Neural cell (in vitro differentiated cells): ENCODE results near the gene C10orf95. TPM values are rescaled to one million over a fixed set of nuclear protein-coding genes. Genes with fewer than 3 reads are reported as not detected.

Experiments
- H2AFZ ChIP-seq: fragments of 200-600, 300-800 bp; sonication (generic), shearing (Covaris generic); 2 replicates; pipeline ENCODE4 v1.6.0; 2014; ENCODE audit warnings: low read depth, mild to moderate bottlenecking, antibody characterized with exemption, low read length, moderate library complexity
- H3F3A ChIP-seq: fragments of 200-600 bp; shearing (Covaris generic); 2 replicates; pipeline ENCODE4 v1.6.1; 2016; ENCODE audit warnings: mild to moderate bottlenecking, moderate library complexity, mixed read lengths, antibody characterized with exemption, low read length; ENCODE audit not compliant: insufficient read depth, poor library complexity, severe bottlenecking
- H3K27ac ChIP-seq: fragments of 200-600, 300-800 bp; sonication (generic), shearing (Covaris generic); 2 replicates; pipeline ENCODE4 v1.5.1; 2014; ENCODE audit warnings: mild to moderate bottlenecking, low read length, moderate library complexity
- H3K27me3 ChIP-seq: fragments of 300-800, 200-600 bp; sonication (generic), shearing (Covaris generic); 2 replicates; pipeline ENCODE4 v1.6.0; 2014; ENCODE audit warnings: mild to moderate bottlenecking, low read depth, low read length, moderate library complexity; ENCODE audit not compliant: insufficient read depth
- H3K36me3 ChIP-seq: fragments of 300-800, 200-600 bp; sonication (generic), shearing (Covaris generic); 2 replicates; pipeline ENCODE4 v1.5.1; 2014; ENCODE audit warnings: mild to moderate bottlenecking, antibody characterized with exemption, low read length, moderate library complexity; ENCODE audit not compliant: insufficient read depth
- H3K4me2 ChIP-seq: fragments of 300-800, 200-600 bp; sonication (generic), shearing (Covaris generic); 2 replicates; pipeline ENCODE4 v1.6.0; 2014; ENCODE audit warnings: mild to moderate bottlenecking, low read length
- H3K4me3 ChIP-seq: fragments of 300-800, 200-600 bp; sonication (generic), shearing (Covaris generic); 2 replicates; pipeline ENCODE4 v1.5.1; 2014; ENCODE audit warnings: mild to moderate bottlenecking, low read length, moderate library complexity
- H3K79me2 ChIP-seq: fragments of 200-600 bp; shearing (Covaris generic); replicated peaks from 2 replicates; pipeline ENCODE4 v1.6.0; 2014; ENCODE audit warnings: mild to moderate bottlenecking, low read length, moderate library complexity; ENCODE audit not compliant: insufficient read depth
- H3K9ac ChIP-seq: fragments of 300-800, 200-600 bp; sonication (generic), shearing (Covaris generic); 2 replicates; pipeline ENCODE4 v1.6.1; 2016; ENCODE audit warnings: mild to moderate bottlenecking, low read length, mixed read lengths
- H3K9me2 ChIP-seq: fragments of 200-600 bp; shearing (Covaris generic); 2 replicates; pipeline ENCODE4 v1.6.1; 2016; ENCODE audit warnings: mild to moderate bottlenecking, low read length, mixed read lengths; ENCODE audit not compliant: insufficient read depth
- H3K9me3 ChIP-seq: fragments of 200-600, 300-800 bp; sonication (generic), shearing (Covaris generic); 2 replicates; pipeline ENCODE4 v1.6.1; 2016; ENCODE audit warnings: mild to moderate bottlenecking, mixed run types, low read length, moderate library complexity, mixed read lengths
- H4K20me1 ChIP-seq: fragments of 200-600 bp; shearing (Covaris generic); 2 replicates; pipeline ENCODE4 v1.6.1; 2016; ENCODE audit warnings: mild to moderate bottlenecking, mixed run types; ENCODE audit not compliant: insufficient read depth
- CTCF ChIP-seq: fragments of 450-650 bp; IDR thresholded peaks from 2 replicates; pipeline ENCODE4 v1.5.1; 2014; ENCODE audit warnings: antibody characterized with exemption, mild to moderate bottlenecking, moderate library complexity; ENCODE audit not compliant: poor library complexity, severe bottlenecking
- EP300 ChIP-seq: fragments of 450-650 bp; conservative IDR thresholded peaks from 2 replicates; pipeline ENCODE4 v1.6.1; 2014; ENCODE audit warnings: antibody characterized with exemption, mild to moderate bottlenecking, moderate library complexity; ENCODE audit not compliant: poor library complexity, severe bottlenecking
- EZH2 ChIP-seq: fragments of 200-600, 300-800 bp; shearing (Covaris generic), sonication (generic); IDR thresholded peaks from 2 replicates; pipeline ENCODE4 v1.6.1; 2014; ENCODE audit warnings: antibody characterized with exemption, low read length, borderline replicate concordance, mild to moderate bottlenecking; ENCODE audit not compliant: insufficient read depth, poor library complexity, severe bottlenecking
- MXI1 ChIP-seq: fragments of 450-650 bp; conservative IDR thresholded peaks from 2 replicates; pipeline ENCODE4 v1.6.1; 2014; ENCODE audit warnings: antibody characterized with exemption, mild to moderate bottlenecking; ENCODE audit not compliant: poor library complexity, severe bottlenecking
- POLR2AphosphoS5 ChIP-seq: IDR thresholded peaks from 2 replicates; pipeline ENCODE4 v1.6.1; 2012
- RAD21 ChIP-seq: fragments of 450-650 bp; conservative IDR thresholded peaks from 2 replicates; pipeline ENCODE4 v1.6.1; 2014; ENCODE audit warnings: antibody characterized with exemption, mild to moderate bottlenecking, moderate library complexity
- SMC3 ChIP-seq: fragments of 450-650 bp; conservative IDR thresholded peaks from 2 replicates; pipeline ENCODE4 v1.6.1; 2014; ENCODE audit warnings: antibody characterized with exemption, mild to moderate bottlenecking, moderate library complexity; ENCODE audit not compliant: poor library complexity
- TAF1 ChIP-seq: IDR thresholded peaks from 2 replicates; pipeline ENCODE4 v1.6.1; 2012; ENCODE audit warnings: low read depth
- polyA plus RNA-seq: library from polyadenylated mRNA; depleted of rRNA; stranded (reverse); fragments of >200 nt; gene quantifications from 2 replicates; pipeline ENCODE4 v1.2.3, GENCODE V29; 2014
- TF ChIP-seq, protein P1 (sequence below): IDR thresholded peaks from 2 replicates; pipeline ENCODE4 v1.6.1; 2012; ENCODE audit warnings: borderline replicate concordance

Gene C10orf95
- polyA plus RNA-seq, 1 donor from 2014 or later, result not detected

GRCh38 chr10:102437515-102437914, 13.8 kb downstream of the C10orf95 start:
- Histone ChIP-seq H3K27ac (no peak overlapping the region), H3K27me3 (peaks cover 10% of the 10 kb centered on the region), H3K79me2 (no peaks in the 10 kb centered on the region), H3F3A (no peaks in the 10 kb centered on the region), H3K9me3 (no peaks in the 10 kb centered on the region), H2AFZ (no peak overlapping the region), H4K20me1 (no peaks in the 10 kb centered on the region), H3K9ac (no peak overlapping the region), H3K4me2 (no peak overlapping the region), H3K4me3 (no peak overlapping the region), H3K36me3 (no peaks in the 10 kb centered on the region), H3K9me2 (no peaks in the 10 kb centered on the region)
- TF ChIP-seq RAD21, result no peak
- no peak for TF ChIP-seq EP300
- TF ChIP-seq EZH2, result no peak
- no peak for TF ChIP-seq TAF1
- TF ChIP-seq, protein P1, sequence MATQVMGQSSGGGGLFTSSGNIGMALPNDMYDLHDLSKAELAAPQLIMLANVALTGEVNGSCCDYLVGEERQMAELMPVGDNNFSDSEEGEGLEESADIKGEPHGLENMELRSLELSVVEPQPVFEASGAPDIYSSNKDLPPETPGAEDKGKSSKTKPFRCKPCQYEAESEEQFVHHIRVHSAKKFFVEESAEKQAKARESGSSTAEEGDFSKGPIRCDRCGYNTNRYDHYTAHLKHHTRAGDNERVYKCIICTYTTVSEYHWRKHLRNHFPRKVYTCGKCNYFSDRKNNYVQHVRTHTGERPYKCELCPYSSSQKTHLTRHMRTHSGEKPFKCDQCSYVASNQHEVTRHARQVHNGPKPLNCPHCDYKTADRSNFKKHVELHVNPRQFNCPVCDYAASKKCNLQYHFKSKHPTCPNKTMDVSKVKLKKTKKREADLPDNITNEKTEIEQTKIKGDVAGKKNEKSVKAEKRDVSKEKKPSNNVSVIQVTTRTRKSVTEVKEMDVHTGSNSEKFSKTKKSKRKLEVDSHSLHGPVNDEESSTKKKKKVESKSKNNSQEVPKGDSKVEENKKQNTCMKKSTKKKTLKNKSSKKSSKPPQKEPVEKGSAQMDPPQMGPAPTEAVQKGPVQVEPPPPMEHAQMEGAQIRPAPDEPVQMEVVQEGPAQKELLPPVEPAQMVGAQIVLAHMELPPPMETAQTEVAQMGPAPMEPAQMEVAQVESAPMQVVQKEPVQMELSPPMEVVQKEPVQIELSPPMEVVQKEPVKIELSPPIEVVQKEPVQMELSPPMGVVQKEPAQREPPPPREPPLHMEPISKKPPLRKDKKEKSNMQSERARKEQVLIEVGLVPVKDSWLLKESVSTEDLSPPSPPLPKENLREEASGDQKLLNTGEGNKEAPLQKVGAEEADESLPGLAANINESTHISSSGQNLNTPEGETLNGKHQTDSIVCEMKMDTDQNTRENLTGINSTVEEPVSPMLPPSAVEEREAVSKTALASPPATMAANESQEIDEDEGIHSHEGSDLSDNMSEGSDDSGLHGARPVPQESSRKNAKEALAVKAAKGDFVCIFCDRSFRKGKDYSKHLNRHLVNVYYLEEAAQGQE, result no peak

- Histone ChIP-seq H3K27ac (no peak overlapping the region), H2AFZ (no peak overlapping the region), H3K9me2 (no peaks in the 10 kb centered on the region), H4K20me1 (no peaks in the 10 kb centered on the region), H3K9me3 (no peaks in the 10 kb centered on the region), H3K4me3 (no peak overlapping the region), H3K79me2 (peaks cover 10% of the 10 kb centered on the region), H3K9ac (no peak overlapping the region), H3K36me3 (no peaks in the 10 kb centered on the region), H3F3A (no peaks in the 10 kb centered on the region), H3K27me3 (peaks cover 10% of the 10 kb centered on the region), H3K4me2 (no peak overlapping the region)
- TF ChIP-seq RAD21, result no peak
- TF ChIP-seq EP300, result no peak
Measured at GRCh38 chr10:102436312-102436711, 15.0 kb downstream of the C10orf95 start.

DNA sequence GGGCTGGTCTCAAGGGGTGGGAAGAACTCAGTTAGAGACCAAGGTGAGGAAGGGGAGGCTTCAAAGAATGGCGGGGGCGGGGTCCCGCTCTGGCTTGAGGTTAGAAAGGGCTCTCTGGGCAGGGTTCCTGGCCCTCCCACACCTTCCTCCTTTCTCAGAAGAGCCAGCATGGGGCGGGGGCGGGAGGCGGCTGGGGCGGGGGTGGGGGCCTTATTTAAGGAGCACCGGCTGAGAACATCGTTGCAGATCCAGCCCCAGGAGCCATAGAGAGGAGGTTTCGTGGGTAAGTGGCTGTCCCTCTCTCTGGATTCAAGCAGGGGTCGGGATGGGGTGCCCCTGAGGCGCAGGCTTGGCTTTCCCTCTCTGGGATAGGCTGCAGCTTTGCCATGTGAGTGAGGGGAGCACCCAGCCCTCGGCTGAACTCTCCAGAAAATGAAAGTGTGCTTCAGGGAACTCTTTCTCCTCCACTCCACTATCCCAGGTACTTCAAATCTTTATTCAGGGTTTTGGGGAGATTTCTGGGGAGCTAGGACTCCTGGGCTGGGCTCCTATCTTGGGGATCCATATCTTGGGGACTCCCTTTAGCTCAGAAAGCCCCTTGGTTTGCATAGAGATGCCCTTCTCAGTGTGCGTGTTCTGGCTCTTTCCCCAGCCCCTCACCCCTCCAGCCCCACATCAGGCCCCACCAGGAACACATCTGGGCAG, 15.7 kb downstream of the C10orf95 start:
- H3K9me2 ChIP-seq, result no peaks in the 10 kb centered on the region
- H3K4me3 ChIP-seq, result no peak overlapping the region
- H3K79me2 ChIP-seq, result peaks cover 10% of the 10 kb centered on the region
- no peak overlapping the region for H3K4me2 ChIP-seq
- H3K27ac ChIP-seq, result no peak overlapping the region
- H3K36me3 ChIP-seq, result no peaks in the 10 kb centered on the region
- no peak for TF ChIP-seq POLR2AphosphoS5
- no peak for TF ChIP-seq SMC3
- TF ChIP-seq MXI1, result no peak
- TF ChIP-seq CTCF, result no peak
- TF ChIP-seq, protein P1, result no peak
- no peak for TF ChIP-seq TAF1
- TF ChIP-seq EP300, result no peak
- no peak for TF ChIP-seq RAD21
- no peak for TF ChIP-seq EZH2
- peaks cover 10% of the 10 kb centered on the region for H3K27me3 ChIP-seq
- no peaks in the 10 kb centered on the region for H3K9me3 ChIP-seq
- H3F3A ChIP-seq, result no peaks in the 10 kb centered on the region
- no peak overlapping the region for H2AFZ ChIP-seq
- no peak overlapping the region for H3K9ac ChIP-seq
- H4K20me1 ChIP-seq, result no peaks in the 10 kb centered on the region
